Measurements from ENCODE around the gene MET. TPM values are rescaled to one million over a fixed set of nuclear protein-coding genes. Genes with fewer than 3 reads are reported as not detected.
"Not testable (repeated sequence)": the region's sequence is repeated elsewhere in the genome, so short reads cannot be mapped to it uniquely, and the experiment has no call there.

The MET gene
- total and polyA plus RNA-seq, 2 donors (not counting 1 experiment from before 2014, with no cell fraction given), result 33.4 to 44.4 TPM

DNA sequence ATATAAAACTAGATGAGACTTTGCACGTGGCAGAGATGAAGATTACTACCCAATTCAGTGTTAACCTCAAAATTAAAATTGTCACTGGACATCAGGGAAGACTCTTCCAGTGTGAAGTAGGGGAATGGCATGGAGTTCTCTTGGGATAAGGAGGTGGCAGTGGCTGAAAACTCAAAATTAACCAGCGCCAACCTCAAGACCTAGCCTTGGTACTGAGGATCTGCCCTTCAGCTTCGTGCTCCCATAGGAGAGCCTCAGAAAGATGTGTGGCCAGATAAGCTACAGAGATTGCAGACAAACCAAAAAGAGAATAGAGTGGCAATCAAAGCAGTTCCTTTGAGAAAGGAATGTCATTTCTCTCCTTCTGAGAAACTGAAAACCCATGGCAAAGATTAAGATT is 143.0 kb downstream of the MET start:
- Histone ChIP-seq H3K4me2 (ENCODE audit: extremely low read depth, insufficient read depth, low read length) (no peak overlapping the region), H3K9me3 (ENCODE audit: control insufficient read depth, insufficient read depth, low read depth, low read length) (no peaks in the 10 kb centered on the region), H3K36me3 (ENCODE audit: control insufficient read depth, insufficient read depth, low read length) (no peaks in the 10 kb centered on the region), H3K79me2 (ENCODE audit: control insufficient read depth, insufficient read depth, low read length) (no peaks in the 10 kb centered on the region), H3K9ac (ENCODE audit: insufficient read depth, low read length) (no peak overlapping the region), H3K27ac (ENCODE audit: insufficient read depth, low read length) (no peak overlapping the region), H3K27me3 (ENCODE audit: control insufficient read depth, insufficient read depth, low read length) (no peaks in the 10 kb centered on the region), H3K4me1 (ENCODE audit: control insufficient read depth, extremely low read depth, insufficient read depth, low read length) (no peaks in the 10 kb centered on the region), H2AFZ (ENCODE audit: low read length) (no peak overlapping the region), H4K20me1 (ENCODE audit: control insufficient read depth, extremely low read depth, insufficient read depth, low read length) (no peaks in the 10 kb centered on the region), H3K4me3 (replicated peaks in 1 of 4; ENCODE audit: control extremely low read depth in 1 of 4, insufficient read depth in 1 of 4, low read depth in 3 of 4, low read length in 4 of 4) (no peak overlapping the region)
- TF ChIP-seq, protein P1, sequence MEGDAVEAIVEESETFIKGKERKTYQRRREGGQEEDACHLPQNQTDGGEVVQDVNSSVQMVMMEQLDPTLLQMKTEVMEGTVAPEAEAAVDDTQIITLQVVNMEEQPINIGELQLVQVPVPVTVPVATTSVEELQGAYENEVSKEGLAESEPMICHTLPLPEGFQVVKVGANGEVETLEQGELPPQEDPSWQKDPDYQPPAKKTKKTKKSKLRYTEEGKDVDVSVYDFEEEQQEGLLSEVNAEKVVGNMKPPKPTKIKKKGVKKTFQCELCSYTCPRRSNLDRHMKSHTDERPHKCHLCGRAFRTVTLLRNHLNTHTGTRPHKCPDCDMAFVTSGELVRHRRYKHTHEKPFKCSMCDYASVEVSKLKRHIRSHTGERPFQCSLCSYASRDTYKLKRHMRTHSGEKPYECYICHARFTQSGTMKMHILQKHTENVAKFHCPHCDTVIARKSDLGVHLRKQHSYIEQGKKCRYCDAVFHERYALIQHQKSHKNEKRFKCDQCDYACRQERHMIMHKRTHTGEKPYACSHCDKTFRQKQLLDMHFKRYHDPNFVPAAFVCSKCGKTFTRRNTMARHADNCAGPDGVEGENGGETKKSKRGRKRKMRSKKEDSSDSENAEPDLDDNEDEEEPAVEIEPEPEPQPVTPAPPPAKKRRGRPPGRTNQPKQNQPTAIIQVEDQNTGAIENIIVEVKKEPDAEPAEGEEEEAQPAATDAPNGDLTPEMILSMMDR (conservative IDR thresholded peaks at IDR 0.05 in 1 of 2, IDR thresholded peaks at IDR 0.05 in 1 of 2; ENCODE audit: low read depth in 1 of 2, low read length in 2 of 2), result no peak
- TF ChIP-seq EZH2 (IDR thresholded peaks at IDR 0.05; ENCODE audit: low read length, missing control alignments), result no peak
- no peak for DNase-seq (ENCODE audit: low read depth in 2 of 2)

DNA sequence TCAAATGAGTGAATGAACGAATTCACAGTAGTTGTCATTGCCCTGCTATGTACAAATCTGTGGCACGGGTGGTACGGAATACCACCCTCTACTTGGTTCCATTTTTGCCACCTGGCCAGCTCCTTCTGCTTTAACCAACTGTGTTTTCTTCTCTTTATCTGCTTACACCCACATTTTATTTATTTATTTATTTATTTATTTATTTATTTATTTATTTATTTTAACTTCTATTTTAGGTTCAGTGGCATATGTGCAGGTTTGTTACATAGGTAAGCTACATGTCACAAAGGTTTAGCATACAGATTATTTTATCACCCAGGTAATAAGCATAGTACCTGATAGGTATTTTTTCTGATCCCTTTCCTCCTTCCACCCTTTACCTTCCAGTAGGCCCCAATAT is 148.2 kb downstream of the MET start:
- Histone ChIP-seq H2AFZ (ENCODE audit: low read length) (no peak overlapping the region), H3K79me2 (ENCODE audit: control insufficient read depth, insufficient read depth, low read length) (no peaks in the 10 kb centered on the region), H4K20me1 (ENCODE audit: control insufficient read depth, extremely low read depth, insufficient read depth, low read length) (no peaks in the 10 kb centered on the region), H3K4me3 (replicated peaks in 1 of 4; ENCODE audit: control extremely low read depth in 1 of 4, insufficient read depth in 1 of 4, low read depth in 3 of 4, low read length in 4 of 4) (no peak overlapping the region), H3K4me2 (ENCODE audit: extremely low read depth, insufficient read depth, low read length) (no peak overlapping the region), H3K9ac (ENCODE audit: insufficient read depth, low read length) (no peak overlapping the region), H3K36me3 (ENCODE audit: control insufficient read depth, insufficient read depth, low read length) (no peaks in the 10 kb centered on the region), H3K9me3 (ENCODE audit: control insufficient read depth, insufficient read depth, low read depth, low read length) (no peaks in the 10 kb centered on the region), H3K27me3 (ENCODE audit: control insufficient read depth, insufficient read depth, low read length) (peaks cover 5% of the 10 kb centered on the region), H3K4me1 (ENCODE audit: control insufficient read depth, extremely low read depth, insufficient read depth, low read length) (no peaks in the 10 kb centered on the region), H3K27ac (ENCODE audit: insufficient read depth, low read length) (no peak overlapping the region)
- no peak for DNase-seq (ENCODE audit: low read depth in 2 of 2)
- TF ChIP-seq, protein P1 (conservative IDR thresholded peaks at IDR 0.05 in 1 of 2, IDR thresholded peaks at IDR 0.05 in 1 of 2; ENCODE audit: low read depth in 1 of 2, low read length in 2 of 2), result no peak
- no peak for TF ChIP-seq EZH2 (IDR thresholded peaks at IDR 0.05; ENCODE audit: low read length, missing control alignments)

DNA sequence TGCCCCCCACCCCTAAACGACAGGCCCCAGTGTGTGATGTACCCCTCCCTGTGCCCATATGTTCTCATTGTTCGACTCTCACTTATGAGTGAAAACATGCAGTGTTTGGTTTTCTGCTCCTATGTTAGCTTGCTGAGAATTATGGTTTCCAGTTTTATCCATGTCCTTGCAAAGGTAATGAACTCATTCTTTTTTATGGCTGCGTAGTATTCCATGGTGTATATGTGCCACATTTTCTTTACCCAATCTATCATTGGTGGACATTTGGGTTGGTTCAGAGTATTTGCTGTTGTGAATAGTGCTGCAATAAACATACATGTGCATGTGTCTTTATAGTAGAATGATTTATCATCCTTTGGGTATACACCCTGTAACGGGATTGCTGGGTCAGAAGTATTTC is 149.7 kb downstream of the MET start:
- not testable (repeated sequence) for H3K36me3 ChIP-seq (ENCODE audit: control insufficient read depth, insufficient read depth, low read length); H2AFZ ChIP-seq (ENCODE audit: low read length); H3K27ac ChIP-seq (ENCODE audit: insufficient read depth, low read length); H3K4me2 ChIP-seq (ENCODE audit: extremely low read depth, insufficient read depth, low read length); H3K9ac ChIP-seq (ENCODE audit: insufficient read depth, low read length); H3K79me2 ChIP-seq (ENCODE audit: control insufficient read depth, insufficient read depth, low read length); DNase-seq (ENCODE audit: low read depth in 2 of 2); H3K9me3 ChIP-seq (ENCODE audit: control insufficient read depth, insufficient read depth, low read depth, low read length); H3K4me3 ChIP-seq (replicated peaks in 1 of 4; ENCODE audit: control extremely low read depth in 1 of 4, insufficient read depth in 1 of 4, low read depth in 3 of 4, low read length in 4 of 4); H3K4me1 ChIP-seq (ENCODE audit: control insufficient read depth, extremely low read depth, insufficient read depth, low read length); H4K20me1 ChIP-seq (ENCODE audit: control insufficient read depth, extremely low read depth, insufficient read depth, low read length)
- peaks cover 12% of the 10 kb centered on the region for H3K27me3 ChIP-seq (ENCODE audit: control insufficient read depth, insufficient read depth, low read length)

Measured in fibroblast of lung (primary cell).